Measurements from ENCODE around the gene WNT7B.
"Not testable (repeated sequence)": the region's sequence is repeated elsewhere in the genome, so short reads cannot be mapped to it uniquely, and the experiment has no call there.

WNT7B gene

DNA sequence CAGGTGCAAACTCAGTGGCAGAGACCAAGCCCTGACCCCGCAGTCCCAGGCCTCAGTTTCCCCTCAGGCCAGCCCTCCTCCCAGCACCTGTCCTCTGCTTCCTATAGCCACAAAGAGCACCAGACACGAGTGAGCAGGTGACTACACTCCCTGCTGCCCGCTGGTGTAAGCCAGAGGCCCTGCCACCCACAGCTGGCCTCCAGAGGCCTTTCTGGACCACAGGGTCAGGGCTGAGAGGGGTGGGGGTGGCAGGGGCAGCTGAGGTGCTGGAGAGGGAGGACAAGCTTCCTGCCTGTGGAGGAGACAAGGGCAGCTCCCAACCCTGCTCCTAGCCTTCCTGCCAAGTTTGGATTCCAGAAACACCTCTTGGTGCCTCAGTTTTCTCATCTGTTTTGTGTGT is 31.3 kb upstream of the WNT7B start:
- DNase-seq = no peak

DNA sequence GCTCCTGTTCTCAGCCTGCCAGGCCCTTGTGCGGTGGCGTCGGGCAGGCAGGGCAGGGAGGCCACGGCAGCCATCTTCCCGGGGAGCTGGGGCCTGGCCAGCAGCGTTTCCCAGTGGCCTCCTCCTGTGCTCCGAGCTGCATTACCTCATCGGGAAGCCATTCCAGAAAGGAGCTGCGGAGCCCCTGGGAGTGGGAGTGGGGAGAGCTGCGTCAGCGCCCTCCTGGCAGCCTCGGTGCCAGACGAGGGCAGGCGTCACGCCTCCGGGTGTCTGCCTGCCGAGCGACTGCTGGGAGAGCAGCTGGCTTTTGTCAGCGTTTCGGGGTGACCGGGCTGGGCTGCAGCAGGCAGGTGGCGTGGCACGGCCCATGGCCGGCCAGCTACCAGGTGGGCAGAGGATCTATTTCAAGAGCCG is 30.9 kb upstream of the WNT7B start:
- DNase-seq = peak in 1 of 14 donors; percentile 88

DNA sequence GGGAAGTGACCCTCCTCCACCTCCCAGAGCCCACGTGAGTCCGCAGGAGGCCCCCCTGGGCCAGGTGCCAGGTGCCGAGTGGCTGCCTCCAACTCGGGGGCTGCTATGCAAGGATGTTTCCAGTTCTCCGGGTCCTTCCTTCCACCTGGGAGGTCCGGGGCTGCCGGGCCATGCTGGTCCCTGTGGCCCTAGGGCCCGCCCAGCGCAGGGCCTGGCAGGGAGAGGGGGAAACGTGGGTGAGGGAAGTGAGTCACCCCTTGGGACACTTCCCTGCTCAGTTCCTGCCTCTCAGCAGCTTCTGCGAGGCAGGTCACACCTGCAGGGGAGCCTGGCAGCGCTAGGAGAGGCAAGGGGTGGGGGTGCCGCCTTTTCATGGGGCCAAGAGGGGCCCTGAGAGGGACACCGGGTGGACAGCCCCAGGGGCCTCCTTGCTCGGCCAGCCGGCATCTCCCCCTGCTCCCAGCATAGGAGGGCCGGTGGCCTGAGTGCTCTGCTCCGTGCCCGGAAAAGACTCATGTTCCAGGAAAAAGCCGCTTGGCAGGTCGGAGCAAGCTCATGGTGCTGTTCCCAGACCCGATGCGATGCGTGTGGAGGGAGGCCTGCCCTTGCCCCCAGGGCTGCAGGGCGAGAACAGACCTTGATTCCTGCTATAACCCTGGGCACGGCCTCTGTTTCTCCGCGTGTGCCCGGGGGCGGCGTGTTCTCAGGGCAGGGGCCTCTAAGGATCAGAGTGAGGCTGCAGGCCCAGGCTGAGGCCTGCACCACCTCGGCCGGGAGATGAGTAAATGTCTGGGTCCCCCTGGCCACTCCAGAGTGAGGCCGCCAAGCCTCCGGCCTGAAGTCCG is 30.3 kb upstream of the WNT7B start:
- DNase-seq = peak in 1 of 14 donors; percentile 81

DNA sequence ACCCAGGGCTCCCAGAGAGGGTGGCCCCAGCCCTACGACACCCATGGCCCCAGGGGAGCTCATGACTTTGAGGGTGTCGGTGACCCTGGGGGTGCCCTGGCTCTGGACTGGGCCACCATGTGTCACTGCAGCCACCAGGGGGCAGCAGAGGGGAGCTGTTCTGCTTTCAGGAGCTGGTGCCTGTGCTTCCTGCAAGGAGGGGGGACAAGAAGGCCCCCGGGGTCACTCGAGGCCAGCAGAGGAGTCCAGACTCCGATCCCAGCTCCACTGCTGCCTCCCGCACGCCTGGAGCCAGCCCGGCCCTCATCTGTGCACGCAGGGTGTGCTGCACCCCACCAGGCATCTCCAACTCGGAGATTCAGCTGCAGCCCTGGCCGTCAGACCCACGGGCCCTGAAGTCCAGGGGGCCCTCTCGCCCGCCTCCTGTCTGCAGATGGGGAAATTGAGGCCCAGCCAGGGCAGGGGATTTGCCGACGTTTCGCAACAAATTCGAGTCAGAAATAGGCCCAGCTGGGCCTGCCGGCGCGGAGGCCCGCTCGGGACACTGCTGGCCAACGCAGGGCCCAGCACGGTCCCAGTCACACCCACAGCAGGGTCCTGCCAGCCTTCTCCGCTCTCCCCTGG is 29.5 kb upstream of the WNT7B start:
- DNase-seq = peak in 13 of 14 donors; percentile 18 to 92 (median 82)

GRCh38 chr22:46005116-46005705 is 28.2 kb upstream of the WNT7B start:
- not testable (repeated sequence) for DNase-seq

- DNase-seq = no peak
Measured at GRCh38 chr22:46004105-46004866, 27.3 kb upstream of the WNT7B start.

- no peak for DNase-seq
Measured at GRCh38 chr22:46003271-46004091, 26.5 kb upstream of the WNT7B start.

DNA sequence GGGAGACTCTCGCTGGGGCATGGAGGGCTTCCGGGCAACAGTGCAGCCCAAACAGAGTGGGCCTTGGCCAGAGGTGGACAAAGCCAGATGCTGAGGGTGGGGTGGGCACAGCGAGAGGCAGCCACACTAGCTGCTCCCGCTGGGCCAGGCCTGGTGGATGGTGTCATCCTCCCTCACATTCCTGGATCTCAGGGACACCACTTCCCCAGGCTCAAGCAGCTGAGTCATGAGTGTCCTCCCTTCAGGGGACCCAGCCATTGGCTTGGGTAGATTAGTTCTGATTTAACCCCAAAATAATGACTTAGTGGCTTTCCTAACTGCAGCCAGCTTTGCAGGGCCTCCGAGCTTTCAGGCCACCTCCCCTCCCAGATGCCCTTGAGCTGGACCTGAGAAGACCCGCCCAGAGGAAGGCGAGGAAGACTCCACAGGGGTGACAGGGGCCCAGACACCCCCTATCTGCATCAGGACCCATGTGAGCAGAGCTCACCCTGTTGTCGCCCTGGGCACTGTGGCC is 25.9 kb upstream of the WNT7B start:
- DNase-seq = no peak

DNA sequence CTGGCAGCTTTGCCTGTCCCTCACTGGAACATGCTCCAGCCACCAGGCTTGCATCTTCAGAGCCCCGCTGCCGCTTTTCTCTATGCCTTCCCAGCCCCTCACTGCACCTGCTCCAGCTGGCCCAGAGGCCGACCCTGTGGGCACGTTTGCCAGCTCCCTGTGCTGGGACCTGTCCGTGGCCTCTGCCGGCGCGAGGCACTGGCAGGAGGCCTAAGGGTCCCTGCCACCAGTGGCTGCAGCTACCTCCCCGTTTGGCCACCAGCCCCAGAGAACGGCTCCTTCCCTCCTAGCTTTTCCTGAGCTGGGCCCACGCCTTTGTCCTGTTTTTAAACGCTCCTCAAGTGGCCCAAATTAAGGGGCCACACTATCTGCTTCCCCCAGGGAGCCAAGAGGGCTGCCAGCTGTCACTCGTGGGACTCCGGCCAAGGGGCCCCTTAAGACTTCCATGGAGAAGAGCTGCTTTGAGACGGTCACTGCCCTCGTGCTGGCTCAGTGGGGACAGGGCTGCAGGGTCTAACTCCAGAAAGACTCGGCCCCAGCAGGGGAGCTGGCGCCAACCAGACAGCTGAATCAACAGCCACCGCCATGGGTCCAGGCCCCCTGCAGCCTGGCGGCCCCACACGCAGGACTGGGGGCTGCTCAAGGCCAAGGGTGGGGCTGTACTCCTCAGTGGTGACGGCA is 24.6 kb upstream of the WNT7B start:
- no peak for DNase-seq

DNA sequence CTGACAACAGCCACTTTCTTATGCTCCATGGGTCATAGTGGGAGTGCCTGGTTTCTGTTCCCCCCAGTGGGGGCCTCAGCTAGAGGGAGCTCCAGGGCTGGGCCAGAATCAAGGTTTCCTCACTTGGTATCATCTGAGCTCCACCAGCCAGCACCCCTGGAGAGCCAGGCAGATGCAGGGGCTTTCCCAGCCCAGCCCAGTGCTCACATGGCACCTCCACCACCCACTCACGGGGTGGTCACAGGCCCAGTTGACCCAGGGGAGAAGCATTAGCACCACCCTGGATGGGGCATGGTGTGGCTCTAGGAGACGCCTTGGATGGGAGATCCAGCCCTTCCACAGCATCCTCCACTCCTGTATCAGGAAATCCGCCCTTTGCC is 24.1 kb upstream of the WNT7B start:
- no peak for DNase-seq

GRCh38 chr22:46000081-46001027 is 23.4 kb upstream of the WNT7B start:
- DNase-seq = no peak

DNA sequence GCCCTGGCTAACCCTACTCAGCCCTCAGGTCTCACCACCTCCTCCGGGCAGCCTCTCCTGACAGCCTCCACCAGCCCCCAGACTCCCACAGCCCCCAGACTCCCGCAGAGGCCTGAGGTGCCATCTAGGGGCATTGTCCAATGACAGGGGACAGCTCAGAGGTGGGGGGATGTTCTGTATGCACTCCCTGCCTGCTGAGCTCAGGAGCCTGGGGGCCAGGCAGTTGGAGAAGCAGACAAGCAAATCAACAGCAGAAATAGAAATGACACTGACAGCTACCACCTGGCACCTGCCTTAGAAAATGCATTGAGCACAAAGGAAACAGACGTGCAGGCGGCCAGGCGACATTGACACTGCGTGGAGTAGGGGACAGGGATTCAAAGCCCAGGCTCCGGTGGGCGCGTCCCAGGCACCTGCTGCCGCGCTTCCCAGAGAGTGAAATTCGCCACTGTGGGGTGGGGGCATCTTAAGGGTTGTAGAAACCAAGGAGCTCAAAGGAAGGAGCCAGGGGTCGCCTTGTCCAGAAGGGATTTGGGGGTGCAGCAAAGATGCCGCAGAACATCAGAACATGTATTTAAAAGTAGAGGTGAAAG is 22.5 kb upstream of the WNT7B start:
- DNase-seq = peak in 1 of 14 donors; percentile 84

GRCh38 chr22:45998638-45999378 is 21.8 kb upstream of the WNT7B start:
- no peak for DNase-seq

DNA sequence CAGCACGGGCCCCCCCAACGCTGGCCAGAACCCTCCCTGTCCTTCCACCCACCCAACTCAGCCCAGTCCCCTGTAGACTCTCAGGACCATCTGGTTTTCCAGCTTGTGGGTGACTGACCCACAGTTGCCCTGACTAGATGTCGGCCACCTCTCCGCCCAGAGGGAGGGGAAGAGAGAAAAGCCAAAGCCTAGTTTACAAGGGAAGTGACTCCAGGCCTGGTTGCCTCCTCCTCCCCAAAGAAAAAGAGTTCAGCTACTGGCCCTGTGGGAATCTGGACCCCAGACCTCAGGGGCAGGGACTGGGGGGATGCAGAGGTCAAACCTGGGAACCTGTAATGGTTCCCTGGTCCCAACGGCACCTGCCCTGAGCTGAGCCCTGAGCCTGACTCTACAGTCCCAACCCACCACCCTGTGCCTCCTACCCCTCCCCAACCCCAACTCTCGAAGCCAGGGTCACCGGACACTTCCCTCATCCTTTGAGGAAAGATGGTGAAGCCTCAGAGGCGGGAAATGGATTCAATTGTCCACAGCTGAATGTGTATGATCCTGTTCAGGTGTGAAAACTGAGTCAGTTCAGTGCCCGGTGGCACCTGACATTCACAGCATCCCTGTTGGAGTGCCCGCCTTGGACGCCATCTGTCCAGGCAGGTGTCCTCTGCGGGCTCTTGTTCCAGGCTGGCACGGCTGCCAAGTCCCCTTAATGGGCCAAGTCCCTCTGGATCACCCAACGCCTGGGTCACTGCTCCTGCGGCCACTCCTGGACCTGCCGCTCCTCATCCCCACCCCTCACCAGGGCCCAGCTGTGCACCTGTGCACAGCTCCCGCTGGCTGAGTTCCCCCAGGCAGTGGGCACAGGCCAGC is 21.0 kb upstream of the WNT7B start:
- DNase-seq = peak in 1 of 14 donors; percentile 90

DNA sequence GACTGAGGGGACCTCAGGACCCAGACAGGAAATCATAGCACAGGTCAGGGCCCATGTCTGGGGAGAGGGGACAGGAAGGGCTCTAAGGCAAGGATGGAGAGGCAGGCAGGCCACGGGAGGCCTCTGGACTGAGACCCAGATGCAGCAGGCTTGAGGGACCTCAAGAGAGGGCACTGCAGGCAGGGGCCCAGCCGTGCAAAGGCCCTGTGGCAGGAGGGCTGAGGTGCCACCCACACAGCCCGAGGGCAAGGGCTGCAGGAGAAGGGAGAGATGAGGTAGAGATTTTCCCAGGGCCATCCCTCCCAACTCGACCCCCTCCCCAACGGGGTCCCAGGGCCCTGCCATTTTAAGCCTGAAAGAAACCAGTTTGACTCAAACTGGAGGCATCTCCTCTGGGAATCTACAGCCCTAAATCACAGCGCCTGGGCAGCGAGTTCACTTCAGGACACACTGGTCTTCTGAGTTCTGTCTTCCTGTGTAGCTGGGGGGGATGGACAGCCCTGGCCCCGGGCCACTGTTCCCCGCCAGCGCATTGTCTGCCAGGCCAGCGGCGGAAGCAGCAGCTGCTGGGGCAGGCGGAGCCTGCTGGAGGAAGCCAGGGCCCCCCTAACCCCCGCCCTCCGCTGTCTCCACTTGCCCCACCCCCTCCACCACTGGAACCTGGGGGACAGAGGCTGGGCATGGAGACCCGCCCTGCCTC is 20.3 kb upstream of the WNT7B start:
- peak in 12 of 14 donors; percentile 18 to 92 (median 82) for DNase-seq

DNA sequence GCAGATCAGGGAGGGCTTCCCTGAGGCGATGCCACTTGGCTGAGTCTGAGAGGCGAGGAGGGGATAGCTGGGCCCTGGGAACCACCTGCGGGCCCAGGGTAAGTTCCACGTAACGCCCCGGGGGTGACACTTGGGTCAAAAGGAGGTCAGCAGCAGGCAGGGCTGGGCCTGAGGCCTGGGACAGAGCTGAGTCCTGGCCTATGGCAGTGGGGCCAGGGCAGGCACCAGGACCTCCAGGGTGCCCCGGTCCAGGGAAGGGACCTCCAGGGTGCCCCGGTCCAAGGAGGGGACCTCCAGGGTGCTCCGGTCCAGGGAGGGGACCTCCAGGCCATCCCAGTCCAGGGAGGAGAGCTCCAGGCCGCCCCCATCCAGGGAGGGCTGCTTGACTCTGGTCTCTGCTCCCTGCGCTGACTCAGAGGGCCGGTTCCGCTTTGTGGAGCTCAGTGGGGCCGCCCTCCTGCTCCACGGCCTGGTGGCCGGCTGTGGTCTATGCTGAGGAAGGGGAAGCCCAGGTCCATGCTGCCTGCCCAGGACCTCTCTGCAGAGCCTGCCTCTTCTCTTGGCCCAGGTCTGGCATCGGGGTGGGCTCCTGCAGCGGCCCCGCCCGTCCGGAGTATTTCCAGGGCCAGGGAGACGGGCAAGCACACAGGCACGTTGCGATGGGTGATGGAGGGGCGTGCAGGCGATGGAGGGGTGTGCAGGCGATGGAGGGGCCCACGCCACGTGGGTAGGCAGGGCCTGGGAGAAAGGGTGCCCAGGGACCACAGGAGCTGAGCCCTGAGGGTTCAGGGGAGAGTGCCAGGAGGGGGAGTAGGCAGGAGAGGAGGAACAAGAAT is 19.5 kb upstream of the WNT7B start:
- no peak for DNase-seq

Measured in C1 segment of cervical spinal cord (tissue), 14 donors.